Neural crest cell (in vitro differentiated cells): ENCODE data around the gene DPP7. TPM values are rescaled to one million over a fixed set of nuclear protein-coding genes. Genes with fewer than 3 reads are reported as not detected.
A peak's percentile ranks its signal among the peaks of the same experiment; 100 is the strongest.

Experiments
- DNase-seq: peaks from one replicate; pipeline ENCODE4 v3.0.0; 2021; ENCODE audit warnings: low read depth, mixed read lengths, low spot score
- H3K27ac Mint-ChIP-seq: one replicate; pipeline ENCODE4 v1.8.0; 2021; ENCODE audit warnings: mild to moderate bottlenecking, mixed read lengths; ENCODE audit not compliant: unreplicated experiment
- H3K27me3 Mint-ChIP-seq: 2 replicates; pipeline ENCODE4 v1.8.0; 2021; ENCODE audit warnings: low read depth, mild to moderate bottlenecking, mixed read lengths
- H3K36me3 Mint-ChIP-seq: 2 replicates; pipeline ENCODE4 v1.8.0; 2021; ENCODE audit warnings: low read depth, mild to moderate bottlenecking, mixed read lengths
- H3K4me1 Mint-ChIP-seq: 2 replicates; pipeline ENCODE4 v1.8.0; 2021; ENCODE audit warnings: mixed read lengths
- H3K4me3 Mint-ChIP-seq: one replicate; pipeline ENCODE4 v1.8.0; 2021; ENCODE audit warnings: mild to moderate bottlenecking, mixed read lengths
- H3K9me3 Mint-ChIP-seq: 2 replicates; pipeline ENCODE4 v1.8.0; 2021; ENCODE audit warnings: mixed read lengths
- CTCF ChIP-seq: fragments of 200-600 bp; sonication (generic); conservative IDR thresholded peaks from 2 replicates; pipeline ENCODE4 v1.5.0; 2021; ENCODE audit warnings: antibody characterized with exemption, mild to moderate bottlenecking
- total RNA-seq: library from RNA; stranded (reverse); gene quantifications from 2 replicates; pipeline ENCODE4 v1.2.1, GENCODE V29; 2021

The DPP7 gene
- total RNA-seq, 1 donor from 2014 or later, result 46.5 TPM

- peak within 1 kb of the TSS; percentile 57 for H3K27ac Mint-ChIP-seq
- H3K9me3 Mint-ChIP-seq, result no peaks in the 10 kb centered on the region
- peak within 1 kb of the TSS; percentile 90 for H3K4me3 Mint-ChIP-seq
- H3K27me3 Mint-ChIP-seq, result peaks cover 32% of the 10 kb centered on the region
- DNase-seq, result peak; percentile 70
- no peak for TF ChIP-seq CTCF
- H3K4me1 Mint-ChIP-seq, result peaks cover 14% of the 10 kb centered on the region
- no peaks in the 10 kb centered on the region for H3K36me3 Mint-ChIP-seq
Observed at GRCh38 chr9:137070201-137070905, 44.2 kb downstream of the DPP7 start, which contains the start of gene SAPCD2. SAPCD2 (minus strand) TSS chr9:137070557; CDS start chr9:137070460, 97 bp downstream.

GRCh38 chr9:137069508-137070091 lies 44.9 kb downstream of the DPP7 start:
- Mint-ChIP-seq H3K4me3 (peak overlapping the region; percentile 62), H3K4me1 (peaks cover 14% of the 10 kb centered on the region), H3K36me3 (no peaks in the 10 kb centered on the region), H3K27ac (no peak overlapping the region), H3K27me3 (peaks cover 25% of the 10 kb centered on the region), H3K9me3 (no peaks in the 10 kb centered on the region)
- no peak for TF ChIP-seq CTCF
- no peak for DNase-seq

- peaks cover 18% of the 10 kb centered on the region for H3K27me3 Mint-ChIP-seq
- TF ChIP-seq CTCF, result no peak
- peak overlapping the region; percentile 80 for H3K4me3 Mint-ChIP-seq
- peaks cover 14% of the 10 kb centered on the region for H3K4me1 Mint-ChIP-seq
- H3K9me3 Mint-ChIP-seq, result no peaks in the 10 kb centered on the region
- DNase-seq, result no peak
- H3K27ac Mint-ChIP-seq, result no peak overlapping the region
- H3K36me3 Mint-ChIP-seq, result no peaks in the 10 kb centered on the region
Observed at GRCh38 chr9:137068539-137069507, 45.7 kb downstream of the DPP7 start.

- peak; percentile 79 for TF ChIP-seq CTCF
- H3K4me1 Mint-ChIP-seq, result peaks cover 14% of the 10 kb centered on the region
- H3K4me3 Mint-ChIP-seq, result peak overlapping the region; percentile 80
- H3K27ac Mint-ChIP-seq, result no peak overlapping the region
- peaks cover 15% of the 10 kb centered on the region for H3K27me3 Mint-ChIP-seq
- no peaks in the 10 kb centered on the region for H3K36me3 Mint-ChIP-seq
- peak; percentile 80 for DNase-seq
- H3K9me3 Mint-ChIP-seq, result no peaks in the 10 kb centered on the region
Observed at GRCh38 chr9:137067860-137068538, 46.5 kb downstream of the DPP7 start.
